Epithelial cell of esophagus (primary cell): ENCODE measurements around the gene COPS3.

Experiments used
- DNase-seq: peaks from one replicate; pipeline ENCODE4 v3.0.0; 2010; ENCODE audit warnings: low read depth
- H3K4me3 ChIP-seq: 2 replicates; pipeline ENCODE4 v1.5.1; 2011; ENCODE audit warnings: mild to moderate bottlenecking, low read length, control low read depth
- CTCF ChIP-seq: IDR thresholded peaks from 2 replicates; pipeline ENCODE4 v1.5.1; 2011; ENCODE audit warnings: low read depth, mild to moderate bottlenecking, low read length, control low read depth, inconsistent platforms; ENCODE audit not compliant: insufficient read depth; ENCODE audit errors: missing control alignments

Gene COPS3

DNA sequence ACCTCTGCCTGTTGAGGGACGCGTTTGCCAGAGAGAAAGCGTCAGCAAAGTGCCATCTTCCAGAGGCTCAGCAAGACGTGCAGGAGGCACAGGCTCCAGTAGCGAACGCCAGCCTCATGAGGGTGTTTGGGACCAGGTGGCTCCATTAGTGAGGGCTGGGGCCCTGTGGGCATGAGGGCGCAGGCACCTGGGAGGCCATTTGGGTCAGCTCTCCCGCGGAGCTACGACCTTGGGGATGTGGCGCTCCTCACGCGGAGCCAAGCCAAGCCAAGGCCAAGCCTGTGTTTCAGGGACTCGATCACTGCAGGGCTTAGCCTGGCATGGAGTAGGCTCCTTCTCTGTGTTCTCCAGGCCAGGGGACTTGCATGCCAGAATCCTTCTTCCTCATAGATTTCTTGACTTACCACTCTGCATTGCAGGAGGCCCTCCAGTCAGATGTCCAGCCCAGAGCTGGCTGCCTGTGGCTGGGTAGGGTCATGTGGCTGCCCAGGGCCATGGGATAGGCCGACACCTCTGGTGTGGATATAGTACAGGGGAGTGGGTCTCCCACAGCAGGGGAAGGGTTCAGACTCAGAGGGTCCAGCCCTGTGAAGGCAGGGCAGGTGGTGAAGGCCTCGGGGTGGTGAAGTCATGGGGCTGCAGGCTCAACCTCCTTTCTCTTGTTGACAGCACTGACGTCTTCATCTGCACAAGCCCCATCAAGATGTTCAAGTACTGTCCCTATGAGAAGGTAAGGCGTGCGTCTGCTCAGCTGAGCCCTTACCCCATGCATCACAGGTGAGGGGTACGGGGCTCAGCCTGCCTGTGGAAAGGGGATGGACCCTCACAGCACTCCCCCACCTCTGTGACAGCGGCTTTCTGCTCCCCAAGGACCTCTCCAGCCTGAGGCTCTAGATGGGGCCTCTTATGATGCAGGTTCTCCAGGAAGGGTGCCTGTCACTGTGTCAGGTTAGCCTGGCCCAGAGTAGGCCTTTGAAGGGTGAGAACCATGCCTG lies 41.8 kb upstream of the COPS3 start:
- no peak for TF ChIP-seq CTCF
- no peak overlapping the region for H3K4me3 ChIP-seq
- no peak for DNase-seq

- no peak overlapping the region for H3K4me3 ChIP-seq
- TF ChIP-seq CTCF = no peak
- DNase-seq = no peak
These were observed 40.4 kb upstream of the COPS3 start for GRCh38 chr17:17321356-17322025.

GRCh38 chr17:17320911-17321220 lies 39.8 kb upstream of the COPS3 start:
- TF ChIP-seq CTCF = no peak
- DNase-seq = no peak
- no peak overlapping the region for H3K4me3 ChIP-seq

GRCh38 chr17:17320188-17320910 lies 39.3 kb upstream of the COPS3 start:
- H3K4me3 ChIP-seq = no peak overlapping the region
- DNase-seq = no peak
- no peak for TF ChIP-seq CTCF

DNA sequence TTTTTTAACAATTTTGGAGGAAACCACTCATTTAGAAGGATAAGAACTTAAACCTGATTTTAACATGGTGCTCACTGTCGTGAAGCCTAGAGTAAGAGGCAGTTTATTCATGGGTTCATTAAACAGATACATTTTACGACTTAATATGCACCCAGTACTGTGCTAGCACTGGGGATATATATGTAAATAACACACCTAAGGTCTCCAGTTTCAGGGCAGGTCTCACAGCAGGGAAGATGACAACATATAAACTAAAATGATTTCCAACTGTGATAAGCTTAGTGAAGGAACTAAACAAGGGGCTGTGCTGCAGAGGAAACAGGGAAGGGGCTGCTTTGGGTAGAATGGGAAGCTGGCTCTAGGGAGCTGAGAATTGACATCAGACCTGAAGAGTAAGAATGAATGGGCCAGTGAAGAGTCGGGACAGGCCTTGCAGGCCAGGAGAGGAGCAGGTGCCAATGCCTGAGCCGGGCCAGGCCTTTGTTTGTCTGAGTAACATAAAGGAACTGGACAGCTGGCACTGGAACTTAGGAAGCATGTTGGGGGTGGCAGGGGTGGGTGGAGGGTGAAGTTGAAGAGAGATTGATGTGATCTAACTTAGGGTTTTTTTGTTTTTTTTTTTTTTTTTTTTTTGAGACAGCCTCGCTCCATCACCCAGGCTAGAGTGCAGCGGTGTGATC lies 34.2 kb upstream of the COPS3 start:
- no peak for DNase-seq
- H3K4me3 ChIP-seq = no peak overlapping the region
- TF ChIP-seq CTCF = no peak

- no peak overlapping the region for H3K4me3 ChIP-seq
- no peak for TF ChIP-seq CTCF
- no peak for DNase-seq
These were observed 33.5 kb upstream of the COPS3 start for GRCh38 chr17:17314501-17315071.
